T-cell (primary cell): ENCODE measurements around the gene ZBTB9. TPM values are rescaled to one million over a fixed set of nuclear protein-coding genes. Genes with fewer than 3 reads are reported as not detected.

Source experiments
- ATAC-seq, 4 experiments: fragments of 200-7000 bp in 3 of 4; fragments of 150-1000 bp in 1 of 4; cut with Tn5 transposase; replicated peaks in 1 of 4; 1 replicate in 3 of 4; 2 replicates in 1 of 4; pipeline ENCODE4 v1.10.0; 2021; ENCODE audit warnings: moderate library complexity in 3 of 4, mild to moderate bottlenecking in 2 of 4, moderate number of reproducible peaks in 1 of 4
- CTCF ChIA-PET, 2 donors: fragments of 300-600 bp; sonication (Branson Sonifier 250); formaldehyde crosslinking; loops; one replicate each; lab custom pipeline; 2022; ENCODE audit warnings: antibody characterized with exemption in 2 of 2; lab: Charles Lee
- POLR2A ChIA-PET, 2 donors: fragments of 300-600 bp; sonication (Branson Sonifier 250); formaldehyde crosslinking; loops; one replicate each; lab custom pipeline; 2022; ENCODE audit warnings: antibody characterized with exemption in 2 of 2; lab: Charles Lee
- DNase-seq, 35 experiments: peaks; one replicate each; pipeline versions ENCODE4 v3.0.0 to v3.0.0-alpha.2; 2013 to 2023
- H3K27ac ChIP-seq: one replicate; pipeline ENCODE4 v1.5.1; 2013; ENCODE audit warnings: low read length
- H3K27me3 ChIP-seq, 2 experiments: replicated peaks in 1 of 2; 1 replicate in 1 of 2; 2 replicates in 1 of 2; pipeline versions ENCODE4 v1.6.1 to v1.7.0; 2013; ENCODE audit warnings: low read length in 1 of 2, mixed read lengths in 1 of 2; ENCODE audit not compliant: control insufficient read depth in 2 of 2, insufficient read depth in 2 of 2; ENCODE audit errors: extremely low read depth in 1 of 2
- H3K36me3 ChIP-seq, 2 donors: 1 replicate in 1 of 2; 2 replicates in 1 of 2; pipeline versions ENCODE4 v1.6.1 to v1.7.0; 2013; ENCODE audit warnings: low read length in 1 of 2; ENCODE audit not compliant: control insufficient read depth in 2 of 2, insufficient read depth in 1 of 2; ENCODE audit errors: extremely low read depth in 1 of 2
- H3K4me1 ChIP-seq, 2 experiments: 1 replicate in 1 of 2; 2 replicates in 1 of 2; pipeline versions ENCODE4 v1.6.1 to v1.7.0; 2013; ENCODE audit warnings: low read length in 2 of 2, mixed read lengths in 1 of 2; ENCODE audit not compliant: insufficient read depth in 2 of 2, control insufficient read depth in 1 of 2; ENCODE audit errors: extremely low read depth in 1 of 2
- H3K4me3 ChIP-seq, 2 donors: 1 replicate in 1 of 2; 2 replicates in 1 of 2; pipeline versions ENCODE4 v1.5.1 to v1.7.0; 2013; ENCODE audit warnings: mild to moderate bottlenecking in 2 of 2, low read length in 1 of 2, moderate library complexity in 1 of 2; ENCODE audit not compliant: control insufficient read depth in 1 of 2; ENCODE audit errors: extremely low read depth in 1 of 2
- H3K9me3 ChIP-seq: 2 replicates; pipeline ENCODE4 v1.7.0; 2013
- H3K27ac Mint-ChIP-seq, 2 donors: one replicate each; pipeline ENCODE4 v1.8.0; 2020 to 2021; ENCODE audit warnings: mild to moderate bottlenecking in 2 of 2, mixed read lengths in 2 of 2
- H3K27me3 Mint-ChIP-seq, 2 donors: one replicate each; pipeline ENCODE4 v1.8.0; 2021 to 2022; ENCODE audit warnings: mixed read lengths in 2 of 2
- H3K36me3 Mint-ChIP-seq: one replicate; pipeline ENCODE4 v1.8.0; 2021; ENCODE audit warnings: mixed read lengths
- H3K4me1 Mint-ChIP-seq, 3 donors: one replicate each; pipeline ENCODE4 v1.8.0; 2020 to 2022; ENCODE audit warnings: mixed read lengths in 3 of 3, mild to moderate bottlenecking in 1 of 3
- H3K4me3 Mint-ChIP-seq, 3 donors: one replicate each; pipeline ENCODE4 v1.8.0; 2020 to 2022; ENCODE audit warnings: mild to moderate bottlenecking in 3 of 3, mixed read lengths in 3 of 3, moderate library complexity in 3 of 3
- H3K9me3 Mint-ChIP-seq, 3 donors: one replicate each; pipeline ENCODE4 v1.8.0; 2020 to 2022; ENCODE audit warnings: mixed read lengths in 3 of 3
- WGBS: methylation state at CpG from one replicate; pipeline ENCODE4 v1.1.5; 2013; ENCODE audit warnings: missing lambda C conversion rate; ENCODE audit not compliant: insufficient coverage; 5-methylcytosine and 5-hydroxymethylcytosine counted together
- total RNA-seq, 35 experiments: library from RNA in 6 of 35; stranded (reverse) in 6 of 35; fragments of 120-200 nt in 1 of 35; gene quantifications; one replicate each; pipeline versions ENCODE4 v1.2.1 to v1.2.4 and lab custom pipeline; 2013 to 2026

Gene ZBTB9
- total RNA-seq, 5 donors from 2014 or later (not counting 1 experiment from before 2014, with no cell fraction given): 3.9 to 12.6 (median 11.1) TPM

GRCh38 chr6:33497157-33497556 is 42.8 kb downstream of the ZBTB9 start:
- Mint-ChIP-seq H3K9me3 (no peaks in the 10 kb centered on the region), H3K4me1 (peaks cover 0 to under 1% (median 0%) of the 10 kb centered on the region in 3 donors), H3K27ac (no peak overlapping the region)

GRCh38 chr6:33502486-33502885 is 48.1 kb downstream of the ZBTB9 start:
- Mint-ChIP-seq H3K4me3 (no peak overlapping the region), H3K9me3 (no peaks in the 10 kb centered on the region), H3K4me1 (no peaks in the 10 kb centered on the region), H3K36me3 (no peaks in the 10 kb centered on the region), H3K27ac (no peak overlapping the region), H3K27me3 (no peaks in the 10 kb centered on the region)
- no peaks in the 10 kb centered on the region for H3K4me1 ChIP-seq
- H3K27me3 ChIP-seq: peaks cover 0 to 13% of the 10 kb centered on the region in 2 experiments
- POLR2A ChIA-PET: no interaction called here
- H3K36me3 ChIP-seq: no peaks in the 10 kb centered on the region
- WGBS: 87% methylated on average over 20 of the region's 23 CpGs
- DNase-seq (no peak), ATAC-seq (no peak)
- H3K9me3 ChIP-seq: no peaks in the 10 kb centered on the region
- no peak overlapping the region for H3K4me3 ChIP-seq
- CTCF ChIA-PET: no interaction called here
- H3K27ac ChIP-seq: no peak overlapping the region

More at GRCh38 chr6:33497157-33497556, 42.8 kb downstream of the ZBTB9 start:
- Histone ChIP-seq H3K4me1 (no peaks in the 10 kb centered on the region), H3K4me3 (no peak overlapping the region), H3K27ac (no peak overlapping the region), H3K27me3 (peaks cover 0 to 12% of the 10 kb centered on the region in 2 experiments), H3K9me3 (no peaks in the 10 kb centered on the region), H3K36me3 (no peaks in the 10 kb centered on the region)
- ATAC-seq: no peak
- no peak for DNase-seq
- no CpG with 5 or more reads among the region's 7 CpGs for WGBS
- no peaks in the 10 kb centered on the region for H3K27me3 Mint-ChIP-seq
- no peak overlapping the region for H3K4me3 Mint-ChIP-seq
- ChIA-PET CTCF (no interaction called here), POLR2A (no interaction called here)
- H3K36me3 Mint-ChIP-seq: no peaks in the 10 kb centered on the region

GRCh38 chr6:33504486-33504885 is 50.1 kb downstream of the ZBTB9 start:
- Mint-ChIP-seq H3K27ac (no peak overlapping the region), H3K27me3 (peaks cover 4 to 8% of the 10 kb centered on the region in 2 donors), H3K36me3 (no peaks in the 10 kb centered on the region), H3K4me1 (peaks cover 0 to 7% (median 0%) of the 10 kb centered on the region in 3 donors), H3K9me3 (no peaks in the 10 kb centered on the region), H3K4me3 (no peak overlapping the region)
- no peak overlapping the region for H3K27ac ChIP-seq
- DNase-seq (no peak), ATAC-seq (no peak)
- ChIA-PET CTCF (interaction anchor here in 1 of 2 donors (0.5 to 0.6 kb wide), 2 partner anchors 314 to 360 kb away, joined by 3 to 9 read pairs; no protein-coding TSS in a partner anchor), POLR2A (no interaction called here)
- no peak overlapping the region for H3K4me3 ChIP-seq
- H3K27me3 ChIP-seq: peaks cover 0 to 13% of the 10 kb centered on the region in 2 experiments
- no peaks in the 10 kb centered on the region for H3K9me3 ChIP-seq
- H3K36me3 ChIP-seq: no peaks in the 10 kb centered on the region
- H3K4me1 ChIP-seq: no peaks in the 10 kb centered on the region

GRCh38 chr6:33505548-33506370 is 51.4 kb downstream of the ZBTB9 start:
- H3K9me3 Mint-ChIP-seq: no peaks in the 10 kb centered on the region

More at GRCh38 chr6:33505548-33506370, 51.4 kb downstream of the ZBTB9 start:
- Mint-ChIP-seq H3K4me1 (peaks cover 0 to 7% (median 0%) of the 10 kb centered on the region in 3 donors), H3K4me3 (no peak overlapping the region), H3K27me3 (peaks cover 6 to 11% of the 10 kb centered on the region in 2 donors), H3K36me3 (no peaks in the 10 kb centered on the region), H3K27ac (no peak overlapping the region)
- Histone ChIP-seq H3K4me1 (no peaks in the 10 kb centered on the region), H3K36me3 (no peaks in the 10 kb centered on the region), H3K27me3 (peaks cover 0 to 20% of the 10 kb centered on the region in 2 experiments), H3K4me3 (no peak overlapping the region), H3K9me3 (no peaks in the 10 kb centered on the region), H3K27ac (no peak overlapping the region)
- CTCF ChIA-PET: interaction anchor here in 1 of 2 donors (0.6 kb wide), 1 partner anchor 50 kb away, joined by 4 read pairs; no protein-coding TSS in a partner anchor
- DNase-seq (no peak), ATAC-seq (no peak)
- 70% methylated on average over 3 of the region's 7 CpGs for WGBS
- POLR2A ChIA-PET: interaction anchor here in 1 of 2 donors (0.5 kb wide), 1 partner anchor 42 kb away, joined by 3 read pairs; no protein-coding TSS in a partner anchor

Other genes with a start within 250 kb of the ZBTB9 start
- 10 to 100 TPM; 13.9 to 27.7 (median 24.4) TPM for gene HSD17B8, start 249.9 kb upstream of the ZBTB9 start, total RNA-seq
- 10 to 100 TPM; 37.7 to 43.8 (median 42.6) TPM for gene RING1, start 246.1 kb upstream of the ZBTB9 start, total RNA-seq
- gene VPS52, start 182.7 kb upstream of the ZBTB9 start, total RNA-seq: 100 to 1,000 TPM in 1 of 5 donors, 10 to 100 TPM in 4; 81.4 to 100 (median 87.6) TPM
- gene RPS18, start 182.5 kb upstream of the ZBTB9 start, total RNA-seq: 1,000 to 10,000 TPM; 3,249 to 4,871 (median 4,590) TPM
- 10 to 100 TPM; 12.2 to 47.2 (median 40.4) TPM for gene B3GALT4, start 177.5 kb upstream of the ZBTB9 start, total RNA-seq
- gene WDR46, start 165.3 kb upstream of the ZBTB9 start, total RNA-seq: 10 to 100 TPM; 38.3 to 74.4 (median 60.4) TPM
- gene PFDN6, start 165.0 kb upstream of the ZBTB9 start, total RNA-seq: 10 to 100 TPM; 16.1 to 51.4 (median 40.5) TPM
- 10 to 100 TPM; 55.9 to 72.0 (median 66.0) TPM for gene RGL2, start 155.6 kb upstream of the ZBTB9 start, total RNA-seq
- 100 to 1,000 TPM; 224 to 271 (median 254) TPM for gene TAPBP, start 140.5 kb upstream of the ZBTB9 start, total RNA-seq
- 10 to 100 TPM; 17.6 to 32.0 (median 26.3) TPM for gene ZBTB22, start 136.8 kb upstream of the ZBTB9 start, total RNA-seq
- 10 to 100 TPM; 36.3 to 91.4 (median 87.7) TPM for gene DAXX, start 131.6 kb upstream of the ZBTB9 start, total RNA-seq
- gene KIFC1, start 62.8 kb upstream of the ZBTB9 start, total RNA-seq: 1 to 10 TPM; 1.1 to 2.9 (median 1.8) TPM
- gene PHF1, start 43.6 kb upstream of the ZBTB9 start, total RNA-seq: 100 to 1,000 TPM; 169 to 372 (median 175) TPM
- gene CUTA, start 36.5 kb upstream of the ZBTB9 start, total RNA-seq: 100 to 1,000 TPM; 169 to 184 (median 176) TPM
- gene SYNGAP1, start 34.5 kb upstream of the ZBTB9 start, total RNA-seq: 100 to 1,000 TPM in 1 of 5 donors, 10 to 100 TPM in 4; 51.2 to 111 (median 64.5) TPM
- gene BAK1, start 125.7 kb downstream of the ZBTB9 start, total RNA-seq: 10 to 100 TPM; 22.9 to 31.6 (median 27.9) TPM
- 10 to 100 TPM; 49.2 to 63.6 (median 62.4) TPM for gene ITPR3, start 166.7 kb downstream of the ZBTB9 start, total RNA-seq